HepG2 (cell line): ENCODE data around the gene NUDT21. TPM values are rescaled to one million over a fixed set of nuclear protein-coding genes. Genes with fewer than 3 reads are reported as not detected.

Experiments
- ATAC-seq: fragments of 200-7000 bp; cut with Tn5 transposase; 3 replicates; pipeline ENCODE4 v1.9.1; 2020; ENCODE audit warnings: mild to moderate bottlenecking, moderate library complexity
- BruUV-seq: library from RNA; stranded (reverse); fragments of 400-500 nt; replicated peaks from 2 replicates; lab custom pipeline; 2021; lab: Mats Ljungman, UMichigan
- CTCF ChIA-PET: fragments of 300-600 bp; formaldehyde crosslinking; extraction: SDS; loops from one replicate; lab custom pipeline; 2021; ENCODE audit warnings: low total read pairs, inconsistent platforms, low intra/inter-chr PET ratio; lab: Yijun Ruan, JAX
- POLR2A ChIA-PET: fragments of 350-600 bp; sonication (Branson Sonifier 250); formaldehyde crosslinking; loops from one replicate; lab custom pipeline; 2020; ENCODE audit warnings: antibody characterized with exemption, inconsistent platforms; lab: Yijun Ruan, JAX
- DNase-seq: peaks from one replicate; pipeline ENCODE4 v3.0.0-alpha.2; 2015; ENCODE audit warnings: low spot score
- FAIRE-seq: peaks from 3 replicates; lab custom pipeline; 2011; peaks lifted over from hg19 to GRCh38; lab: Jason Lieb, UNC
- H2AFZ ChIP-seq: one replicate; pipeline ENCODE4 v1.6.1; 2011; ENCODE audit warnings: low read length, inconsistent platforms
- H3K27ac ChIP-seq: fragments of 300-600 bp; 3 replicates; pipeline ENCODE4 v1.8.0; 2011; ENCODE audit warnings: mixed run types, mild to moderate bottlenecking, mixed read lengths, low read length, inconsistent platforms; ENCODE audit not compliant: insufficient read depth; ENCODE audit errors: extremely low read length
- H3K27me3 ChIP-seq, 2 experiments: fragments of 200-600 bp in 1 of 2; 2 replicates in 1 of 2; 3 replicates in 1 of 2; pipeline versions ENCODE4 v1.6.0 to v1.8.0; 2011; ENCODE audit warnings: low read length in 2 of 2, mild to moderate bottlenecking in 2 of 2, moderate library complexity in 2 of 2, inconsistent platforms in 1 of 2; ENCODE audit not compliant: insufficient read depth in 2 of 2, control insufficient read depth in 1 of 2
- H3K36me3 ChIP-seq, 2 experiments: fragments of 200-600 bp in 1 of 2; replicated peaks in 1 of 2; 2 replicates in 1 of 2; 3 replicates in 1 of 2; pipeline versions ENCODE4 v1.5.1 to v1.8.0; 2011; ENCODE audit warnings: low read length in 2 of 2, inconsistent platforms in 1 of 2; ENCODE audit not compliant: insufficient read depth in 2 of 2, control insufficient read depth in 1 of 2
- H3K4me1 ChIP-seq: 2 replicates; pipeline ENCODE4 v1.5.1; 2012; ENCODE audit warnings: low read length, inconsistent platforms; ENCODE audit not compliant: insufficient read depth
- H3K4me2 ChIP-seq: 2 replicates; pipeline ENCODE4 v1.6.0; 2011; ENCODE audit warnings: low read depth, low read length, inconsistent platforms
- H3K4me3 ChIP-seq, 3 experiments: fragments of 200-600 bp in 1 of 3; sonication (generic), shearing (Covaris generic) in 1 of 3; replicated peaks in 1 of 3; 2 replicates each; pipeline ENCODE4 v1.5.1; 2011 to 2016; ENCODE audit warnings: low read length in 3 of 3, inconsistent platforms in 2 of 3, low read depth in 2 of 3, mild to moderate bottlenecking in 2 of 3, control low read depth in 1 of 3, mixed read lengths in 1 of 3; ENCODE audit not compliant: insufficient read depth in 1 of 3
- H3K79me2 ChIP-seq: one replicate; pipeline ENCODE4 v1.6.1; 2011; ENCODE audit warnings: low read length, inconsistent platforms; ENCODE audit not compliant: insufficient read depth
- H3K9ac ChIP-seq: 2 replicates; pipeline ENCODE4 v1.6.0; 2011; ENCODE audit warnings: mild to moderate bottlenecking, low read depth, low read length, inconsistent platforms; ENCODE audit not compliant: insufficient read depth
- H3K9me3 ChIP-seq: 2 replicates; pipeline ENCODE4 v1.5.1; 2012; ENCODE audit warnings: mild to moderate bottlenecking, low read length
- H4K20me1 ChIP-seq: 2 replicates; pipeline ENCODE4 v1.6.0; 2011; ENCODE audit warnings: inconsistent platforms, mild to moderate bottlenecking, low read length, moderate library complexity; ENCODE audit not compliant: insufficient read depth
- ATF7 ChIP-seq, 2 experiments: fragments of 450-650 bp in 1 of 2; sonication (generic) in 1 of 2; formaldehyde crosslinking in 1 of 2; IDR thresholded peaks; 2 replicates each; pipeline versions ENCODE4 v1.4.0 to v1.6.1; 2016 to 2020; ENCODE audit warnings: antibody characterized with exemption in 1 of 2, mild to moderate bottlenecking in 1 of 2, missing genetic modification reagents in 1 of 2
- ELF3 ChIP-seq: IDR thresholded peaks from 2 replicates; pipeline ENCODE4 v1.6.1; 2016; ENCODE audit warnings: missing genetic modification reagents, missing compliant biosample characterization
- FOSL2 ChIP-seq: sonication (generic); formaldehyde crosslinking; IDR thresholded peaks from 2 replicates; pipeline ENCODE4 v1.4.0; 2020; ENCODE audit warnings: missing genetic modification reagents
- MIER3 ChIP-seq: IDR thresholded peaks from 2 replicates; pipeline ENCODE4 v1.6.1; 2016; ENCODE audit warnings: missing compliant biosample characterization, borderline replicate concordance
- PLRG1 ChIP-seq: fragments of 450-650 bp; conservative IDR thresholded peaks from 2 replicates; pipeline ENCODE4 v1.6.1; 2016
- SALL1 ChIP-seq: sonication (generic); formaldehyde crosslinking; IDR thresholded peaks from 2 replicates; pipeline ENCODE4 v1.8.0; 2022; ENCODE audit warnings: mild to moderate bottlenecking, missing genetic modification reagents
- TGIF2 ChIP-seq: IDR thresholded peaks from 2 replicates; pipeline ENCODE4 v1.6.1; 2016; ENCODE audit warnings: control low read depth, missing compliant biosample characterization
- TSC22D2 ChIP-seq: sonication (generic); formaldehyde crosslinking; IDR thresholded peaks from 2 replicates; pipeline ENCODE4 v1.5.1; 2020; ENCODE audit warnings: missing genetic modification reagents, mild to moderate bottlenecking, borderline replicate concordance
- ZNF775 ChIP-seq: sonication (generic); formaldehyde crosslinking; IDR thresholded peaks from 2 replicates; pipeline ENCODE4 v1.4.0; 2020; ENCODE audit warnings: missing genetic modification reagents, mild to moderate bottlenecking, moderate library complexity, borderline replicate concordance
- WGBS: methylation state at CpG from one replicate; pipeline ENCODE4 v1.1.6; 2017; ENCODE audit warnings: low lambda C conversion rate; 5-methylcytosine and 5-hydroxymethylcytosine counted together
- in situ Hi-C: cut with HindIII; loops from 2 replicates; pipeline ENCODE4 v1.10.0; 2017; ENCODE audit warnings: low pct_unique_long_range_greater_than_20kb; ENCODE audit not compliant: extremely low pct_ligation_motif_present
- intact Hi-C: fragments of 100-400 bp; cut with micrococcal nuclease; formaldehyde crosslinking; loops from one replicate; pipeline ENCODE4 v1.10.0; 2022; ENCODE audit not compliant: unreplicated experiment
- polyA plus RNA-seq, 8 experiments: library from polyadenylated mRNA; depleted of rRNA in 3 of 8; stranded (reverse) in 7 of 8; unstranded in 1 of 8; fragments of >200 nt; fragmentation: Illumina TruSeq in 4 of 8; extraction: Trizol in 4 of 8; gene quantifications; 2 replicates each; pipeline versions ENCODE4 v1.2.1 to v1.2.3, GENCODE V29; 2011 to 2016; ENCODE audit warnings: low read depth in 4 of 8, missing spikeins in 1 of 8, mixed read lengths in 1 of 8; ENCODE audit not compliant: insufficient read depth in 1 of 8
- total RNA-seq, 5 experiments: library from RNA; depleted of rRNA; stranded (reverse); fragments of >200 nt; fragmentation: Illumina TruSeq; extraction: Trizol; gene quantifications; 2 replicates each; pipeline ENCODE4 v1.2.3, GENCODE V29; 2016; ENCODE audit warnings: low read depth in 1 of 5
- TF ChIP-seq, protein P1 (sequence below): sonication (generic); formaldehyde crosslinking; IDR thresholded peaks from 2 replicates; pipeline ENCODE4 v1.4.0; 2020; ENCODE audit warnings: missing genetic modification reagents

Gene NUDT21
- total and polyA plus RNA-seq, 2 of the 13 experiments (the other 11 are each of a cell fraction or from before 2014, with no cell fraction given) = 177 to 210 TPM

GRCh38 chr16:56382901-56383355 lies 68.2 kb downstream of the NUDT21 start:
- no TSS peak for BruUV-seq
- no peak for TF ChIP-seq TSC22D2
- peak; percentile 10; the same call in 1 of the 2 replicates for TF ChIP-seq TGIF2 (CRISPR knock-in tag)
- TF ChIP-seq ELF3 = 0 out of 2 replicates have a peak, but pooled peaks have one; percentile 9
- TF ChIP-seq PLRG1 = no peak
- peak; percentile 26; the same call in 1 of the 2 replicates for TF ChIP-seq ATF7 (IDR thresholded peaks at IDR 0.05)
- TF ChIP-seq ATF7 (CRISPR knock-in tag; IDR thresholded peaks at IDR 0.05) = no peak
- TF ChIP-seq MIER3 (CRISPR knock-in tag) = 0 out of 2 replicates have a peak, but pooled peaks have one; percentile 4
- peak; percentile 35; the same call in 1 of the 2 replicates for TF ChIP-seq FOSL2 (CRISPR knock-in tag)
- TF ChIP-seq SALL1 (CRISPR knock-in tag) = 0 out of 2 replicates have a peak, but pooled peaks have one; percentile 1
- TF ChIP-seq ZNF775 (CRISPR knock-in tag) = no peak
- TF ChIP-seq, protein P1, sequence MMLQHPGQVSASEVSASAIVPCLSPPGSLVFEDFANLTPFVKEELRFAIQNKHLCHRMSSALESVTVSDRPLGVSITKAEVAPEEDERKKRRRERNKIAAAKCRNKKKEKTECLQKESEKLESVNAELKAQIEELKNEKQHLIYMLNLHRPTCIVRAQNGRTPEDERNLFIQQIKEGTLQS (CRISPR knock-in tag) = 0 out of 2 replicates have a peak, but pooled peaks have one; percentile 11
- Histone ChIP-seq H2AFZ (no peak overlapping the region), H3K36me3 (peaks cover 18 to 74% of the 10 kb centered on the region in 2 experiments), H3K27me3 (no peaks in the 10 kb centered on the region), H3K9ac (no peak overlapping the region), H3K4me2 (peak overlapping the region; percentile 18; the same call in 1 of the 2 replicates), H3K9me3 (peaks cover 13% of the 10 kb centered on the region), H3K79me2 (no peaks in the 10 kb centered on the region), H3K27ac (peak overlapping the region; percentile 38), H3K4me1 (peaks cover 29% of the 10 kb centered on the region), H4K20me1 (no peaks in the 10 kb centered on the region), H3K4me3 (no peak overlapping the region)
- FAIRE-seq = peak; percentile 51
- intact Hi-C loops = loop anchor here (2.0 to 5.0 kb wide), 2 partner anchors 50 to 69 kb away; partner anchors contain the start of genes NUDT21 and OGFOD1
- ChIA-PET CTCF (no interaction called here), POLR2A (interaction anchor here (1.3 to 1.6 kb wide), 3 partner anchors 25 to 68 kb away, joined by 4 to 6 read pairs (median 5); partner anchors contain the start of genes NUDT21 and OGFOD1)
- in situ Hi-C loops = no loop called here
- DNase-seq = peak; percentile 56
- peak; percentile 79 for ATAC-seq
- WGBS = 46% methylated on average over 5 of the region's 5 CpGs
